Nephron progenitor cell (in vitro differentiated cells): Measurements from ENCODE around the gene ISM2.

Experiments
- DNase-seq: peaks from one replicate; pipeline ENCODE4 v3.0.0; 2021
- H3K27ac Mint-ChIP-seq: 2 replicates; pipeline ENCODE4 v1.8.0; 2021; ENCODE audit warnings: mild to moderate bottlenecking, moderate library complexity, mixed read lengths
- H3K27me3 Mint-ChIP-seq: 2 replicates; pipeline ENCODE4 v1.8.0; 2021; ENCODE audit warnings: mild to moderate bottlenecking, low read depth, mixed read lengths; ENCODE audit not compliant: poor library complexity
- H3K36me3 Mint-ChIP-seq: 2 replicates; pipeline ENCODE4 v1.8.0; 2021; ENCODE audit warnings: low read depth, mixed read lengths
- H3K4me1 Mint-ChIP-seq: 2 replicates; pipeline ENCODE4 v1.8.0; 2021; ENCODE audit warnings: mixed read lengths
- H3K4me3 Mint-ChIP-seq: 2 replicates; pipeline ENCODE4 v1.8.0; 2021; ENCODE audit warnings: mild to moderate bottlenecking, moderate library complexity, mixed read lengths
- H3K9me3 Mint-ChIP-seq: 2 replicates; pipeline ENCODE4 v1.8.0; 2021; ENCODE audit warnings: mild to moderate bottlenecking, moderate library complexity, mixed read lengths
- CTCF ChIP-seq: fragments of 200-600 bp; sonication (generic); IDR thresholded peaks from 2 replicates; pipeline ENCODE4 v1.5.0; 2021; ENCODE audit warnings: antibody characterized with exemption

ISM2 gene

DNA sequence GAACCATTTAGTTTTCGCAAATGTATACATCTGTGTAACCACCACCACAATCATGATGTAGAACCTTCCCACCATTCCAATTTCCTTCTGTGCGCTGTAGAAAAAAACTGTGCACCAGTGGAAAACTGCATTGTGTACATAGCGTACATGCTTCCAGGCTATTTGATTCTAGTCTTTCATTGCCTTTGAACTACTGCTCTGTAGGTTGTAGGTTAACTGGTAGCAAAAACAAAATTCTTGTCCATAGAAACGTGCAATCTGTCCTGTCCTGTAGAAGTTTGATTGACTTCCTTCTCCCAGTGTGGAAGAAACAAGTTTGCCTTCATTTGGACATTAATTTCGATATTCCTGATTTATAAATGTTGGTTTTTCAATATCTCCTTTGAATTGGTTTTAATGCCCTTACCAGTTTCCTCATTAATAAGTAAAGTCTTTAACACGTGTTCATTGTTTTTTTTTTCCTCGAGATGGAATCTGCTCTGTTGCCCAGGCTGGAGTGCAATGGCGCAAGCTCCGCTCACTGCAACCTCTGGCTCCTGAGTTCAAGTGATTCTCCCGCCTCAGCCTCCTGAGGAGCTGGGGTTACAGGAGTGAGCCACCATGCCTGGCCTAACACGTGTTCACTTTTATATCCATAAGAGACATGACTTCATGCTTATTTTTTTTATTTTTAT is 3.6 kb upstream of the ISM2 start:
- Mint-ChIP-seq H3K4me3 (no peak overlapping the region), H3K27ac (no peak overlapping the region), H3K36me3 (peaks cover 4% of the 10 kb centered on the region), H3K4me1 (peaks cover 11% of the 10 kb centered on the region), H3K9me3 (peaks cover 10% of the 10 kb centered on the region), H3K27me3 (peaks cover 46% of the 10 kb centered on the region)
- no peak for TF ChIP-seq CTCF
- no peak for DNase-seq

- peak; percentile 67 for DNase-seq
- peaks cover 4% of the 10 kb centered on the region for H3K36me3 Mint-ChIP-seq
- H3K9me3 Mint-ChIP-seq, result peaks cover 13% of the 10 kb centered on the region
- H3K27me3 Mint-ChIP-seq, result peaks cover 63% of the 10 kb centered on the region
- H3K4me1 Mint-ChIP-seq, result peaks cover 11% of the 10 kb centered on the region
- no peak for TF ChIP-seq CTCF
- peak overlapping the region; percentile 78 for H3K4me3 Mint-ChIP-seq
- no peak overlapping the region for H3K27ac Mint-ChIP-seq
These were observed 440 bp upstream of the ISM2 start for GRCh38 chr14:77498984-77499527.

GRCh38 chr14:77495334-77495733 is 3.3 kb downstream of the ISM2 start:
- H3K4me3 Mint-ChIP-seq, result no peak overlapping the region
- TF ChIP-seq CTCF, result no peak
- H3K27ac Mint-ChIP-seq, result no peak overlapping the region
- H3K36me3 Mint-ChIP-seq, result no peaks in the 10 kb centered on the region
- H3K4me1 Mint-ChIP-seq, result peaks cover 8% of the 10 kb centered on the region
- H3K27me3 Mint-ChIP-seq, result peaks cover 42% of the 10 kb centered on the region
- peaks cover 3% of the 10 kb centered on the region for H3K9me3 Mint-ChIP-seq
- DNase-seq, result no peak

- no peaks in the 10 kb centered on the region for H3K36me3 Mint-ChIP-seq
- H3K27ac Mint-ChIP-seq, result no peak overlapping the region
- no peak overlapping the region for H3K4me3 Mint-ChIP-seq
- no peak for TF ChIP-seq CTCF
- peaks cover 11% of the 10 kb centered on the region for H3K27me3 Mint-ChIP-seq
- DNase-seq, result no peak
- no peaks in the 10 kb centered on the region for H3K9me3 Mint-ChIP-seq
- H3K4me1 Mint-ChIP-seq, result peaks cover 10% of the 10 kb centered on the region
These were observed 7.6 kb downstream of the ISM2 start for GRCh38 chr14:77491056-77491455.

DNA sequence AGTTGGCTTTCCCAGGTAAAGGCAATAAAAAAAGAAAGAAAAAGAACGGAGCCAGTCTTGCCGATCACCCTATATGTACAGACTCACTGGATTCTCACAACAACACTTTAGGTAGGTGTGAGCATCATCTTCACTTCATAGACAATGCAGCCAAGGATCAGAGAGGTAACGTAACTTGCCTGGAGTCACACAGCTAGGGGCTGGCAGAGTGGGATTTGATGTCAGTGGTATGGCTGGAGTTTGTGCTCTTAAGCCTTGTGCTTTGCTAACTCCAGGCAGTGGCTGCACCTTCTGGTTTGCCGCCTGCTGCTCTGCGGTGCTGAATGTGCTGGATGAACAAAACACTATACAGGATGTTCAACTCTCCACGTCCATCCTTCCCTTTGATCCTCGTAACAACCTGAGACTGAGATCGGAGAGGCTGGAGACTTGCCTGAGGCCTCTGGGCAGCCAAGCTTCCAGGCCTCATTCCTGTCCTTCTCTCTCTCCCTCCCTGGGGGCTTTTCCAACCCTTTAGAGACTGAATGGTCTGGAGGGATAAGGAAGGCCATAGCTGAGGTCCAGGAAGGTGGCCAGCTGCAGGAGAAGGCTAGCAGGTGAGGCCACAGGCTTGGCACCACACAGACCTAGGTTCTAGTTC is 8.1 kb downstream of the ISM2 start:
- TF ChIP-seq CTCF, result no peak
- H3K4me1 Mint-ChIP-seq, result peaks cover 15% of the 10 kb centered on the region

GRCh38 chr14:77489041-77489440 is 9.6 kb downstream of the ISM2 start:
- no peak for DNase-seq
- H3K27ac Mint-ChIP-seq, result peak overlapping the region; percentile 77
- peaks cover 3% of the 10 kb centered on the region for H3K27me3 Mint-ChIP-seq
- no peak for TF ChIP-seq CTCF
- H3K4me3 Mint-ChIP-seq, result no peak overlapping the region
- H3K4me1 Mint-ChIP-seq, result peaks cover 30% of the 10 kb centered on the region
- H3K9me3 Mint-ChIP-seq, result no peaks in the 10 kb centered on the region
- H3K36me3 Mint-ChIP-seq, result no peaks in the 10 kb centered on the region

More for the DNA sequence above, 8.1 kb downstream of the ISM2 start:
- Mint-ChIP-seq H3K27me3 (peaks cover 6% of the 10 kb centered on the region), H3K4me3 (no peak overlapping the region), H3K27ac (no peak overlapping the region), H3K36me3 (no peaks in the 10 kb centered on the region), H3K9me3 (no peaks in the 10 kb centered on the region)
- no peak for DNase-seq
